ENCODE measurements around the gene PCCB.
"Not testable (repeated sequence)": the region's sequence is repeated elsewhere in the genome, so short reads cannot be mapped to it uniquely, and the experiment has no call there.

Gene PCCB

GRCh38 chr3:136250059-136250902, at the start of gene PCCB:
Gene PCCB (plus strand): TSS chr3:136250340. CDS start chr3:136250376, 36 bp downstream.
- peak within 1 kb of the TSS; percentile 78 for H3K27ac ChIP-seq

DNA sequence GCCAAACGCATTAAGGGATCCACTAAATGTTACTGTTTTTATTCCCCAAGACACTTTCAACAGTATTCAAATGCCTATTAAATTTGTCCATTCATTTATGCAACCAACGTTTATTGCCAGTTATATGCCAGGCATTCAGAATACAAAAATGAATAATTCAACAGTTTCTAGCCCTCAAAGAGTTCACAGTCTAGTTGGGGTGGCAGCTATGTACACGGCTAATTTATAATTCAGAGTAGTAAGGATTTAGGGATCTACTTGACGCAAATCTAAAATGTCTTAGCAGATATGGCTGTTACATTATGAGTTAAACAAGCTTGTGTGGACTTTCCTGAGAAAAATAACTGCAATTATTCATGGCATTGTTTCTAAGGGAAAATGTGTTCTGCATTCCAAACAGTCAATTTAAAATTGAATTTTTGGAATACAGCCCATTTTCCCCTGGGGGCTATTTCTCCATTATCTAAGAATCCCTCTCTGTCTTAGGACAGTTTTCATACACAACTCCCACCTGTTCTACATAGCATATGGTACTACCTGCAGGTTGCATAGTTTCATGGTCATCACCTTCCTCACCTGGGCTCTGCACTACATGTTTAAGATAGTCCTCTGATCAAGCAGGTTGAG, 42.5 kb upstream of the PCCB start:
- H3K27ac ChIP-seq = no peak overlapping the region
- TF ChIP-seq, protein P1, sequence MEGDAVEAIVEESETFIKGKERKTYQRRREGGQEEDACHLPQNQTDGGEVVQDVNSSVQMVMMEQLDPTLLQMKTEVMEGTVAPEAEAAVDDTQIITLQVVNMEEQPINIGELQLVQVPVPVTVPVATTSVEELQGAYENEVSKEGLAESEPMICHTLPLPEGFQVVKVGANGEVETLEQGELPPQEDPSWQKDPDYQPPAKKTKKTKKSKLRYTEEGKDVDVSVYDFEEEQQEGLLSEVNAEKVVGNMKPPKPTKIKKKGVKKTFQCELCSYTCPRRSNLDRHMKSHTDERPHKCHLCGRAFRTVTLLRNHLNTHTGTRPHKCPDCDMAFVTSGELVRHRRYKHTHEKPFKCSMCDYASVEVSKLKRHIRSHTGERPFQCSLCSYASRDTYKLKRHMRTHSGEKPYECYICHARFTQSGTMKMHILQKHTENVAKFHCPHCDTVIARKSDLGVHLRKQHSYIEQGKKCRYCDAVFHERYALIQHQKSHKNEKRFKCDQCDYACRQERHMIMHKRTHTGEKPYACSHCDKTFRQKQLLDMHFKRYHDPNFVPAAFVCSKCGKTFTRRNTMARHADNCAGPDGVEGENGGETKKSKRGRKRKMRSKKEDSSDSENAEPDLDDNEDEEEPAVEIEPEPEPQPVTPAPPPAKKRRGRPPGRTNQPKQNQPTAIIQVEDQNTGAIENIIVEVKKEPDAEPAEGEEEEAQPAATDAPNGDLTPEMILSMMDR (conservative IDR thresholded peaks at IDR 0.05) = no peak
- TF ChIP-seq ZFX (IDR thresholded peaks at IDR 0.05) = no peak

More at GRCh38 chr3:136250059-136250902, at the start of gene PCCB:
- TF ChIP-seq ZFX (IDR thresholded peaks at IDR 0.05) = 0 out of 2 replicates have a peak, but pooled peaks have one; percentile 24
- TF ChIP-seq, protein P1 (conservative IDR thresholded peaks at IDR 0.05) = peak; percentile 88

- TF ChIP-seq, protein P1 (conservative IDR thresholded peaks at IDR 0.05) = no peak
- no peak for TF ChIP-seq ZFX (IDR thresholded peaks at IDR 0.05)
- no peak overlapping the region for H3K27ac ChIP-seq
These were observed 40.2 kb upstream of the PCCB start for GRCh38 chr3:136209921-136210320.

DNA sequence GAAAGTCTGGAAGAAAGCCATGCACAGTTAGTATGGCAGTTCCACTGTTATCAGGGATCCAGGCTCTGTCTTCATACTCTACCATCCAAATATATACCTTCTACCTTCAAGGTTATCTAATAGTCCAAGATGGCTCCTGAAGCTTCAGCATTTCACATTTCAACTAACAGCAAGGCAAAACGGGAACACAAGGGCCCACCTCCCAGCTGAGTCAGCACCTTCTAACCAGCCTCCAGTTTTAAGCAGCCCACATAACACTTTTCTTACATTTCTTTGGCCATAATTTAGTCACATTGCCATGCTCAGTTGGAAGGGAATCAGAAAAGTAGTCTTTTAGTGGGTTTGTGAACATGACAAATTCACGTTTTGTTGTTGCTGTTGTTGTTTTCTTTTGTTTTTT, 38.6 kb upstream of the PCCB start:
- no peak for TF ChIP-seq ZFX (IDR thresholded peaks at IDR 0.05)
- TF ChIP-seq, protein P1 (conservative IDR thresholded peaks at IDR 0.05) = no peak
- no peak overlapping the region for H3K27ac ChIP-seq

DNA sequence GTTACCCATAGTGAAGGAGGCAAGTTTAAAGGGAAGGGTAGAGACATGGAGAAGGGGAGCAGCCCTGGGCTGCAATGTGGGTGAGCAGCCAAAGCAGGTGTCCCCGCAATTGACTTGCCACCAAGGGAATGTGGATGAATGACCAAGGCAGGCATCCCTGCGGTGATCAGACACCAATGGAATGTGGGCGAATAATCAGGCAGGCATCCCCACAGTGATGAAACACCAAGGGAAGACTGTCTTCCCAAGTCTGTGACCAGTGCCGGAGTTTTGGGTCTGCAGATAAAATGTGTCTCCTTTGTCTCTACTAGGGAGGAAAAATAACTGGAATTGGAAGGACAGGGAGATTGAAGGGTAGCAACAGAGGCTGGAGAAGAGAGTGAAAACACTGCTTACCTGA, 27.4 kb upstream of the PCCB start:
- H3K27ac ChIP-seq = not testable (repeated sequence)

DNA sequence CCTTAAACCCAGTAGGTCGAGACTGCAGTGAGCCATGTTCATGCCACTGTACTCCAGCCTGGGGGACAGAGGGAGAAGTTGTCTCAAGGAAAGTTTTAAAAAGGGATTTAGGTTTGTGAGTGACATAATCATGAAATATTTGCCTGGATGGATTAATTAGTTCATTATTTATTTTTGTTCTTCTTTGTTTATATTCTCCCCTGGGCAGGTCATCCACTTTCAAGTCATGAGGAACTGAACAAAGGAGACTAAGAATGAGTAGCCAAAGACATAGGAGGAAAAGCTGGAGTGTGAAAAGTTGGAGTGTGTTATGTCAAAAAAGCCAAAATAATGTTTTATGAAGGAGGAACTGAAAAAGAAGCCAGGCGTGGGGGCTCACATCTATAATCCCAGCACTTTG, 17.7 kb upstream of the PCCB start:
- TF ChIP-seq, protein P1 (conservative IDR thresholded peaks at IDR 0.05) = no peak
- TF ChIP-seq ZFX (IDR thresholded peaks at IDR 0.05) = no peak
- peak overlapping the region; percentile 44 for H3K27ac ChIP-seq

DNA sequence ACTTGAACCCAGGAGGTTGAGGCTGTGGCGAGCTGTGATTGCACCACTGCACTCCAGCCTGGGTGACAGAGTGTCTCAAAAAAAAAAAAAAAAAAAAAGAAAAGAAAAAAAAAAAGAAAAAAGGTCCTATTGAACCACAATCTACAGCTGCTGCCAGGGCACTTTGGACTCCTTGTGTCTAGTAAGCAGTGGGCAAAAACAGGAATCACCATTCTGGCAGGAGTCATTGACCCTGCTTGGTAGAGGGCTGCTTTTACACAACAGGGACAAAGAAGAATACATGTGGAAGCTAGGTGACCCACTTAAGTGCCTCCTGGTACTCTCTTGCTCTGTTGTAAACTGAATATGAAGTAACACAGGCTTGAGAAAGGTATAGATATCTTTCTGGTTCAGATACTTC, 14.6 kb upstream of the PCCB start:
- H3K27ac ChIP-seq = no peak overlapping the region
- no peak for TF ChIP-seq ZFX (IDR thresholded peaks at IDR 0.05)
- TF ChIP-seq, protein P1 (conservative IDR thresholded peaks at IDR 0.05) = no peak
